GM13977 (cell line): Measurements from ENCODE around the gene DLG1.
A peak's percentile ranks its signal among the peaks of the same experiment; 100 is the strongest.

Experiments
- DNase-seq: peaks from one replicate; pipeline ENCODE4 v3.0.0; 2012; ENCODE audit warnings: low spot score
- in situ Hi-C: fragments of 300-500 bp; cut with MboI; formaldehyde crosslinking; loops from one replicate; pipeline ENCODE4 v1.12.0; 2022; ENCODE audit warnings: low sequenced_read_pairs, low pct_unique_long_range_greater_than_20kb, mixed read lengths, inconsistent platforms; ENCODE audit not compliant: unreplicated experiment
- TF ChIP-seq, protein P1 (sequence below): IDR thresholded peaks from 2 replicates; pipeline ENCODE4 v1.5.1; 2012; ENCODE audit warnings: mild to moderate bottlenecking, control low read depth; ENCODE audit not compliant: insufficient read depth; ENCODE audit errors: extremely low read depth, missing control alignments

The DLG1 gene

DNA sequence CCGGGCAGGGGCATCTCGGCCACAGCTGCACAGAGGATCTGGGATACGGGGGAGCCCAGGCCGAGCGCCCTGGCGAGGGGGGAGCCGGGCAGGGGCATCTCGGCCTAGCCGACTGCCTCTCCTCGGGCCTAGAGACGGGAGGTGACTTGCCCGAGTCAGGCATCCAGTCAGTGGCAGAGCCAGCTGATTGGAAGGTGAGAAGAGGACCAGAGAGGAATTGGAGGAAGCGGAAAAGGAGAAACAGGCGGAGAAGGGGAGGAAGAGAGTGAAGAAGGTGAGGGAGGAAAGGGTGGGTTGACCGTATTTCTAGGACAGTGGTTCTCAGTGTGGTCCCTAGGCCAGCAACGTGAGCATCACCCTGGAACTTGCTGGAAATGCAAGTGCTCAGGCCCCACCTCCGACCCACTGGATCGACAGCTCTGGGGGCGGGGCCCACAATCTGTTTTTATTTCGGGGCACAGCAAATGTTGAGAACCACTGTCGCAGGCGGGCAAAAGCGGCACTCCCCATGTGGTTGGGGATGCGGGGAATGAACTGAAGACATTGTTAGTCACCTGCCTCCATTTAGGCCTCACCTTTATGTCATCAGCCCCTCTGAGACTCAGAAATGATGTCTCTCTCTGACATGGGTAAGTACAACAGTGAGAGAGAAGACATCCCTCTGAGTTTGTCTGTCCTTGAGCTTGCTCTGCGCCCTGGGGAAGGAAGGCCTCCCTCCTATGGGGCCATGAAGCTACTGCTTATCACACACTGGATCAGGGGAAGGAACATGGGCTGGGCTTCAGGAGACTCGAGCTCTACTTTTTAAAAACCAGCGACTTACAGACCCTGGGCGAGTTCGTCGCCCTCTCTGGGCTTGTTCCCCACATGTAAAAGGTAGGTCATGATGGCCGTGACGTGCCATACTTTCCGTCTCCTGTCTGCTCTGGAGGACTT is 267.8 kb downstream of the DLG1 start:
- peak; percentile 21 for DNase-seq
- in situ Hi-C loops: no loop called here
- TF ChIP-seq, protein P1, sequence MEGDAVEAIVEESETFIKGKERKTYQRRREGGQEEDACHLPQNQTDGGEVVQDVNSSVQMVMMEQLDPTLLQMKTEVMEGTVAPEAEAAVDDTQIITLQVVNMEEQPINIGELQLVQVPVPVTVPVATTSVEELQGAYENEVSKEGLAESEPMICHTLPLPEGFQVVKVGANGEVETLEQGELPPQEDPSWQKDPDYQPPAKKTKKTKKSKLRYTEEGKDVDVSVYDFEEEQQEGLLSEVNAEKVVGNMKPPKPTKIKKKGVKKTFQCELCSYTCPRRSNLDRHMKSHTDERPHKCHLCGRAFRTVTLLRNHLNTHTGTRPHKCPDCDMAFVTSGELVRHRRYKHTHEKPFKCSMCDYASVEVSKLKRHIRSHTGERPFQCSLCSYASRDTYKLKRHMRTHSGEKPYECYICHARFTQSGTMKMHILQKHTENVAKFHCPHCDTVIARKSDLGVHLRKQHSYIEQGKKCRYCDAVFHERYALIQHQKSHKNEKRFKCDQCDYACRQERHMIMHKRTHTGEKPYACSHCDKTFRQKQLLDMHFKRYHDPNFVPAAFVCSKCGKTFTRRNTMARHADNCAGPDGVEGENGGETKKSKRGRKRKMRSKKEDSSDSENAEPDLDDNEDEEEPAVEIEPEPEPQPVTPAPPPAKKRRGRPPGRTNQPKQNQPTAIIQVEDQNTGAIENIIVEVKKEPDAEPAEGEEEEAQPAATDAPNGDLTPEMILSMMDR: no peak

DNA sequence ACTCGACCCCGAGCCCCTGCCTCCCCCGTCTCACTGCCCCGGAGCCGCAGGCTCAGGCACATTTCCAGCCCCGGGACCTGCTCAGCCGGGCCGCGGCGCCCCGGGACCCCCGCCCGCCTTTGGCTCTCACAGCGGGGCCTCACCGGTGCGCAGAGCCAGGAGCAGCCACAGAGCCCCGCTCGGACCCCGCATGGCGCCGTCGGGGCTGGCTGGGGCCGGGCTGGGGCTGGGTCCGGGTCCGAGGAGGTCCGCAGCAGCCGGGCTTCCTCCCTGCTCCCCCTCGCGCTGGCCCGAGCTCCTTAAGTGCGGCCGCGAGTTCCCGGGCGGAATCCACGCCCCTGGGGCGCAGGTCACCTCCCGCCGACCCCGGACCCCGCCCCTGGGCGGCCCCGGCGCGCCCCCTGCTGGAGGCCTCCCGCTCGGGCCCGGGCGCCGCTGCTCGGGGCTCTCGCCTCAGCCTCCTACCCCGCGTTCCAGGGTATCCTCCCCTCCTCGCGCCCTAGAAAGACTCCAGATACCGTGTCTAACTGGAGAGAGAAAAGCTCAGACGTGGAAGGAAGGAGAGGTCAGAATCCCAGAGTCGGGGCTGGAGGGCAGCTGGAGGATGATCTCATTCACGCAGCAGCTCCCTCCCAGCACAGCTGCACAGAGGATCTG is 268.8 kb downstream of the DLG1 start, which contains the start of gene MELTF:
Gene MELTF (minus strand): TSS at position 307 of the 657 bp plus-strand sequence. CDS start 115 bp downstream, at position 192.
- TF ChIP-seq, protein P1: peak; percentile 83
- in situ Hi-C loops: no loop called here
- DNase-seq: peak; percentile 98

DNA sequence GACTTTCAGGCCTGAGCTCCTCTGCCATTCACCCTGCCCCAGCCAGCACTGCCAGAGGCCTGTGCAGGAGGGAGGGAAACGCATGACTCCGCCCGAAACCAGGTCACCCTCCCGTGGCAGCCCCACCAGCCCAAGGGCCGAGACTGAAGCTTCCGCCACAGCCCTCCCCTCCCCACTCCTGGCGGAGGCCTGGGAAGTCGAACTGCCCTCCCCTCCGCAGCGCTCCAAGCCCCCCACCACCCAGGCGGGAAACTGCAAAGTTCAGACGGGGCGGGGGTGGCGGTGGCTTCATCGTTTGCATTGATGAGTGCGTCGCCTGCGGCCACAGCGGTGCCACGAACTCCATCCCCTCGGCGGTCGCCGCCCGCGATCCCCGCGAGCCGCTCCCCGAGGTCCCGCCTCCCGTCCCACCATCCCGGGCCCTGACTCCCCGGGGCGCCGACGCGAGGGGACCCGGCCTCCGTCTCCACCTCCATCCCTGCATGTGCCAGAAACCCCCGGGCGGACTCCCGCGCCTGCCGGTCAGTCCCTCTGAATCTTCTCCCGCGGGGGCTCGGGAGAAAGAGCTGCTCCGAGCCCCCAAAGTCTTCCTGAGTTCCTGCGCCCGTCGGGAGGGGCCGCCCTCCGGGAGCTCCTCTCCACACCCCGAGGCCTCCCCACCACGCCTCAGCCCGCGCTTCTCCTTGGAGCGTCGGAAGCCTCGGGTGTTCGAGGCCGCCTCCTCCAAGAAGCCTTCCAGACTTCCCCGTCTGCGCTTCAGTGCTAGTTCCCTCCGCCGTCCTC is 269.5 kb downstream of the DLG1 start:
- TF ChIP-seq, protein P1: no peak
- in situ Hi-C loops: no loop called here
- peak; percentile 75 for DNase-seq

DNA sequence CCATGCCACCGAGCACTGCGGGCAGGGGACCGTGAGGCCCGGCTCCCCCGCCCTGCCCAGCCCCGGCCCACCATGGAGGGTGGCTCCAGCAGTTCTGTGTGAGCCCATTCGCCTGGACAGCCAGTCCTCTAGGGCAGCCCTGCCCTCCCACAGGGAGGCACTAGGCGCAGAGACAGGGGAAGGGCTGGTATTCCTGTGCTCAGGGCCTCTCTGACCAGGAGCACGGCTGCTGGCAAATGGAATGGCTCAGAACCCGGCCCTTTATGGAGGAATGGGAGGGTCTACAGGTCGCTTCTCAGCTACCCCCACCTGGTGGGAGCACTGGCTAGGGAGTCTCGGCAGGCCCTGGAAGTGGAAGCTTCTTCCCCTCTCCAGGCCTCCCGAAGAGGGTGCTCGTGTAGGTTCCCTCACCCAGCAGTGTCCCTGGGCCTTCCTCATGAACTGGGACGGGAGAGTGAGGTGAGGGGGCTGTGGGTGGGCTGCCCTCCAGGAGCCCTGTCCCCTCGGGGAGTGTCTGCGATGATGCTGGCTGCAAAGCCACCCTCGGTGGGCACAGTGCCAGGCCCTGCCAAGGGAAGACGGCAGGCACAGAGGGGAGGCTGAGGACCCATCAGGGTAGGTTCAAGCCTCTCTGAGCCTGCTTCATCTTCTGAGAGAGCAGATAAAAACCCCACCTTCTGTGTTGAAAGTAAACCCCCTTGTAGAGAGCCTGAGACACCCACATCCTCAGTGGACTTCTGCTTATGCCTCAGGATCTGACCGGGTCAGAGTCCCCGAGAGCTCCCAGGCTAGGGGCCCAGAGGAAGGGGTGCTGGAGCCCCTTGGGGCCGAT is 270.3 kb downstream of the DLG1 start:
- TF ChIP-seq, protein P1: no peak
- DNase-seq: no peak
- in situ Hi-C loops: no loop called here

DNA sequence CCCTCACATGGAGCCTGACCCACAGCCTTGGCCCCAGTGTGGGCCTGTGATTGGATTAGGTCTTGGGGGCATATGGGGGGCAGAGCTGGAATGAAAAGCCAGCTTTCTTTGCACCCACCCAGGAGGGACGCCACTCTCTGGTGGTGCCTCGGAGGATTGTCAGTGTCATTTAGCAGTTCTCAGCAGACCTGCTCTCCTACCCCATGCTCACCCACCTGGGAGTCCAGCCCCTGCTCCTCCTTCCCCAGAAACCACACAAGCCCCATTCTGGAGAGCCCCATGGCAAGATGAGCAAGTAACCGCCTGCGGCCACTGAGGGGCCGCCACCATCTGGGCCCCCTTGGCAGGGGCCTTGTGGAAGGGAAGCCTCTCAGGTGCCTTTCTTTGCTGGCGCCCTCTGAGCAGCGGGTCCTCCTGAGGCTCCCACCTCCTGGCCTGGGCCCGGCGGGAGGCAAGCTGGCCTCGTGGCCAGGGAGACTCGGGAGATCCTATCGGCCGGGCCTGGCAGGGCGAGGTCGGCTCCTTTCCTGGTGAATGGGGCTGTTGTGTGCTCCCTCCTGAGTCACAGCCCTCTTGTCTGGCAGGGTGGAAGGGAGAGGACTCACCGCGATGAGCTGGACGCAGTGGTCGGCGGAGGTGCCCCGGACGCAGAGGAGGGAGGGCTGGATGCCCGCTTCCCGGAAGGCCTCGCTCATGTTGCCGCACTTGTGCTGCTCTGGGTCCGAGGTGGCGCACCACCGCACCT is 271.1 kb downstream of the DLG1 start:
- TF ChIP-seq, protein P1: no peak
- in situ Hi-C loops: no loop called here
- DNase-seq: peak; percentile 13
